CD4-positive, alpha-beta T cell treated with Interleukin-21 for 1 hour (primary cell): Measurements from ENCODE around the gene RYR1.
A peak's percentile ranks its signal among the peaks of the same experiment; 100 is the strongest.
"Not testable (repeated sequence)": the region's sequence is repeated elsewhere in the genome, so short reads cannot be mapped to it uniquely, and the experiment has no call there.

Source experiments
- DNase-seq: peaks from one replicate; pipeline ENCODE4 v3.0.0-alpha.2; 2020

Gene RYR1

GRCh38 chr19:38401148-38401547 is 32.3 kb upstream of the RYR1 start:
- DNase-seq, result no peak

GRCh38 chr19:38402623-38402966 is 30.9 kb upstream of the RYR1 start:
- no peak for DNase-seq

GRCh38 chr19:38402967-38403674 is 30.4 kb upstream of the RYR1 start, which contains the start of gene FAM98C:
Gene FAM98C, plus strand, starts transcription at chr19:38403093. Its CDS starts 61 bp downstream, at chr19:38403154.
- peak; percentile 98 for DNase-seq

GRCh38 chr19:38404858-38405257 is 28.6 kb upstream of the RYR1 start:
- DNase-seq, result no peak

- no peak for DNase-seq
Measured at GRCh38 chr19:38405276-38405675, 28.2 kb upstream of the RYR1 start.

GRCh38 chr19:38409631-38410133 is 23.8 kb upstream of the RYR1 start:
- no peak for DNase-seq

- not testable (repeated sequence) for DNase-seq
Measured at GRCh38 chr19:38410407-38410806, 23.1 kb upstream of the RYR1 start.

GRCh38 chr19:38411041-38411712 is 22.3 kb upstream of the RYR1 start:
- no peak for DNase-seq

- not testable (repeated sequence) for DNase-seq
Measured at GRCh38 chr19:38411898-38412297, 21.6 kb upstream of the RYR1 start.

- DNase-seq, result no peak
Measured at GRCh38 chr19:38412491-38412890, 21.0 kb upstream of the RYR1 start.

- no peak for DNase-seq
Measured at GRCh38 chr19:38412961-38413360, 20.5 kb upstream of the RYR1 start.

- no peak for DNase-seq
Measured at GRCh38 chr19:38413416-38413815, 20.1 kb upstream of the RYR1 start.

- DNase-seq, result no peak
Measured at GRCh38 chr19:38417146-38417543, 16.3 kb upstream of the RYR1 start.

GRCh38 chr19:38417544-38418506 is 15.7 kb upstream of the RYR1 start:
- DNase-seq, result peak; percentile 74

- DNase-seq, result no peak
Measured at GRCh38 chr19:38420935-38421334, 12.6 kb upstream of the RYR1 start.

- DNase-seq, result no peak
Measured at GRCh38 chr19:38421856-38422255, 11.6 kb upstream of the RYR1 start.

- no peak for DNase-seq
Measured at GRCh38 chr19:38422438-38422837, 11.1 kb upstream of the RYR1 start.

- no peak for DNase-seq
Measured at GRCh38 chr19:38424272-38424671, 9.2 kb upstream of the RYR1 start.

GRCh38 chr19:38425222-38425809 is 8.2 kb upstream of the RYR1 start:
- no peak for DNase-seq

GRCh38 chr19:38425810-38426466 is 7.6 kb upstream of the RYR1 start, which contains the start of gene RASGRP4:
Gene RASGRP4, minus strand, starts transcription at chr19:38426219. Its CDS starts 128 bp downstream, at chr19:38426091.
- peak; percentile 41 for DNase-seq

GRCh38 chr19:38427035-38427677 is 6.3 kb upstream of the RYR1 start:
- peak; percentile 42 for DNase-seq
